Liver (tissue), 3 donors: ENCODE results near the gene ITGA8.

ENCODE experiments used
- GABPA ChIP-seq, 2 donors: IDR thresholded peaks in 1 of 2; conservative IDR thresholded peaks in 1 of 2; 2 replicates each; pipeline ENCODE4 v1.6.1; 2016; ENCODE audit warnings: antibody characterized with exemption in 2 of 2, mild to moderate bottlenecking in 1 of 2, moderate library complexity in 1 of 2
- JUND ChIP-seq, 2 donors: IDR thresholded peaks; 2 replicates each; pipeline ENCODE4 v1.6.1; 2016; ENCODE audit warnings: antibody characterized with exemption in 2 of 2
- NR2F2 ChIP-seq: IDR thresholded peaks from 2 replicates; pipeline ENCODE4 v1.6.1; 2016; ENCODE audit warnings: antibody characterized with exemption
- RAD21 ChIP-seq, 2 donors: IDR thresholded peaks; 2 replicates each; pipeline ENCODE4 v1.6.1; 2016; ENCODE audit warnings: antibody characterized with exemption in 2 of 2, mild to moderate bottlenecking in 2 of 2
- SP1 ChIP-seq: IDR thresholded peaks from 2 replicates; pipeline ENCODE4 v1.6.1; 2018; ENCODE audit warnings: antibody characterized with exemption, mild to moderate bottlenecking
- TAF1 ChIP-seq: conservative IDR thresholded peaks from 2 replicates; pipeline ENCODE4 v1.6.1; 2016; ENCODE audit warnings: antibody characterized with exemption, mild to moderate bottlenecking
- YY1 ChIP-seq: IDR thresholded peaks from 2 replicates; pipeline ENCODE4 v1.6.1; 2016; ENCODE audit warnings: antibody characterized with exemption, mild to moderate bottlenecking
- TF ChIP-seq, protein P1 (sequence below): fragments of 150-350 bp; IDR thresholded peaks from 2 replicates; pipeline ENCODE4 v1.5.1; 2017; ENCODE audit warnings: improper control_type of control experiment, low read depth, low read length; ENCODE audit not compliant: missing input control
- TF ChIP-seq, protein P2 (sequence below): IDR thresholded peaks from 2 replicates; pipeline ENCODE4 v1.6.1; 2016; ENCODE audit warnings: antibody characterized with exemption, mild to moderate bottlenecking
- TF ChIP-seq, protein P3 (sequence below): IDR thresholded peaks from 2 replicates; pipeline ENCODE4 v1.6.1; 2016; ENCODE audit warnings: antibody characterized with exemption
- donor health status: healthy.
- donor health status: healthy.

DNA sequence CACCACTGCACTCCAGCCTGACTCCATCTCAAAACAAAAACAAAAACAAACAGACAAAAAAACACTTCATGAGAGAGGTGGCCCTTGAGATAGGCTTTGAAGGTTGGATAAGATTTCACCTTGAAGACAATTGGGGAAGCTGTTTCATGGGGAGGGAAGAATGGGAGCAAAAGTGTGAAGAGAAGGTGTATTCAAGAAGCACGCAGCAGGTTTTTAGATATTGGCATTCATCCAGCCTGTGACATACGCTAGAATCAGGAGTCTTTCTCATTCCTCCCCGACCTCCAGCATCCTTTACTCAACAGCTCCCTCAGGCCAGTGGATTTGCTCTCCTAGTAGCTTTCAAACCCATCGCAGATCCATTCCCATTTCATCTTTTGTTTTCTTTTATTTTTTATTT lies 232.3 kb downstream of the ITGA8 start:
- TF ChIP-seq TAF1 (no peak), NR2F2 (no peak), SP1 (no peak), YY1 (no peak), GABPA (IDR thresholded peaks at IDR 0.05 in 1 of 2, conservative IDR thresholded peaks at IDR 0.05 in 1 of 2) (no peak), JUND (IDR thresholded peaks at IDR 0.05) (no peak), RAD21 (IDR thresholded peaks at IDR 0.05) (no peak)
- TF ChIP-seq, protein P1, sequence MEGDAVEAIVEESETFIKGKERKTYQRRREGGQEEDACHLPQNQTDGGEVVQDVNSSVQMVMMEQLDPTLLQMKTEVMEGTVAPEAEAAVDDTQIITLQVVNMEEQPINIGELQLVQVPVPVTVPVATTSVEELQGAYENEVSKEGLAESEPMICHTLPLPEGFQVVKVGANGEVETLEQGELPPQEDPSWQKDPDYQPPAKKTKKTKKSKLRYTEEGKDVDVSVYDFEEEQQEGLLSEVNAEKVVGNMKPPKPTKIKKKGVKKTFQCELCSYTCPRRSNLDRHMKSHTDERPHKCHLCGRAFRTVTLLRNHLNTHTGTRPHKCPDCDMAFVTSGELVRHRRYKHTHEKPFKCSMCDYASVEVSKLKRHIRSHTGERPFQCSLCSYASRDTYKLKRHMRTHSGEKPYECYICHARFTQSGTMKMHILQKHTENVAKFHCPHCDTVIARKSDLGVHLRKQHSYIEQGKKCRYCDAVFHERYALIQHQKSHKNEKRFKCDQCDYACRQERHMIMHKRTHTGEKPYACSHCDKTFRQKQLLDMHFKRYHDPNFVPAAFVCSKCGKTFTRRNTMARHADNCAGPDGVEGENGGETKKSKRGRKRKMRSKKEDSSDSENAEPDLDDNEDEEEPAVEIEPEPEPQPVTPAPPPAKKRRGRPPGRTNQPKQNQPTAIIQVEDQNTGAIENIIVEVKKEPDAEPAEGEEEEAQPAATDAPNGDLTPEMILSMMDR = no peak
- TF ChIP-seq, protein P2, sequence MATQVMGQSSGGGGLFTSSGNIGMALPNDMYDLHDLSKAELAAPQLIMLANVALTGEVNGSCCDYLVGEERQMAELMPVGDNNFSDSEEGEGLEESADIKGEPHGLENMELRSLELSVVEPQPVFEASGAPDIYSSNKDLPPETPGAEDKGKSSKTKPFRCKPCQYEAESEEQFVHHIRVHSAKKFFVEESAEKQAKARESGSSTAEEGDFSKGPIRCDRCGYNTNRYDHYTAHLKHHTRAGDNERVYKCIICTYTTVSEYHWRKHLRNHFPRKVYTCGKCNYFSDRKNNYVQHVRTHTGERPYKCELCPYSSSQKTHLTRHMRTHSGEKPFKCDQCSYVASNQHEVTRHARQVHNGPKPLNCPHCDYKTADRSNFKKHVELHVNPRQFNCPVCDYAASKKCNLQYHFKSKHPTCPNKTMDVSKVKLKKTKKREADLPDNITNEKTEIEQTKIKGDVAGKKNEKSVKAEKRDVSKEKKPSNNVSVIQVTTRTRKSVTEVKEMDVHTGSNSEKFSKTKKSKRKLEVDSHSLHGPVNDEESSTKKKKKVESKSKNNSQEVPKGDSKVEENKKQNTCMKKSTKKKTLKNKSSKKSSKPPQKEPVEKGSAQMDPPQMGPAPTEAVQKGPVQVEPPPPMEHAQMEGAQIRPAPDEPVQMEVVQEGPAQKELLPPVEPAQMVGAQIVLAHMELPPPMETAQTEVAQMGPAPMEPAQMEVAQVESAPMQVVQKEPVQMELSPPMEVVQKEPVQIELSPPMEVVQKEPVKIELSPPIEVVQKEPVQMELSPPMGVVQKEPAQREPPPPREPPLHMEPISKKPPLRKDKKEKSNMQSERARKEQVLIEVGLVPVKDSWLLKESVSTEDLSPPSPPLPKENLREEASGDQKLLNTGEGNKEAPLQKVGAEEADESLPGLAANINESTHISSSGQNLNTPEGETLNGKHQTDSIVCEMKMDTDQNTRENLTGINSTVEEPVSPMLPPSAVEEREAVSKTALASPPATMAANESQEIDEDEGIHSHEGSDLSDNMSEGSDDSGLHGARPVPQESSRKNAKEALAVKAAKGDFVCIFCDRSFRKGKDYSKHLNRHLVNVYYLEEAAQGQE = no peak
- TF ChIP-seq, protein P3, sequence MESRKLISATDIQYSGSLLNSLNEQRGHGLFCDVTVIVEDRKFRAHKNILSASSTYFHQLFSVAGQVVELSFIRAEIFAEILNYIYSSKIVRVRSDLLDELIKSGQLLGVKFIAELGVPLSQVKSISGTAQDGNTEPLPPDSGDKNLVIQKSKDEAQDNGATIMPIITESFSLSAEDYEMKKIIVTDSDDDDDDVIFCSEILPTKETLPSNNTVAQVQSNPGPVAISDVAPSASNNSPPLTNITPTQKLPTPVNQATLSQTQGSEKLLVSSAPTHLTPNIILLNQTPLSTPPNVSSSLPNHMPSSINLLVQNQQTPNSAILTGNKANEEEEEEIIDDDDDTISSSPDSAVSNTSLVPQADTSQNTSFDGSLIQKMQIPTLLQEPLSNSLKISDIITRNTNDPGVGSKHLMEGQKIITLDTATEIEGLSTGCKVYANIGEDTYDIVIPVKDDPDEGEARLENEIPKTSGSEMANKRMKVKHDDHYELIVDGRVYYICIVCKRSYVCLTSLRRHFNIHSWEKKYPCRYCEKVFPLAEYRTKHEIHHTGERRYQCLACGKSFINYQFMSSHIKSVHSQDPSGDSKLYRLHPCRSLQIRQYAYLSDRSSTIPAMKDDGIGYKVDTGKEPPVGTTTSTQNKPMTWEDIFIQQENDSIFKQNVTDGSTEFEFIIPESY = no peak
